HG03060 (cell line): ENCODE measurements around the gene APP.

Experiments
- ATAC-seq: cut with Tn5 transposase; IDR thresholded peaks from one replicate; pipeline ENCODE4 v1.9.1; 2021; ENCODE audit warnings: low read depth, moderate number of reproducible peaks; ENCODE audit not compliant: unreplicated experiment

Gene APP

GRCh38 chr21:25995278-25995677, 175.3 kb downstream of the APP start:
- no peak for ATAC-seq

- ATAC-seq, result no peak
These were observed 175.8 kb downstream of the APP start for GRCh38 chr21:25994758-25995163.

GRCh38 chr21:25988738-25989137, 181.8 kb downstream of the APP start:
- ATAC-seq, result no peak

GRCh38 chr21:25987531-25987930, 183.0 kb downstream of the APP start:
- no peak for ATAC-seq

- no peak for ATAC-seq
These were observed 183.6 kb downstream of the APP start for GRCh38 chr21:25986928-25987327.

GRCh38 chr21:25985990-25986389, 184.6 kb downstream of the APP start:
- ATAC-seq, result no peak

- ATAC-seq, result no peak
These were observed 186.0 kb downstream of the APP start for GRCh38 chr21:25984538-25984937.

- no peak for ATAC-seq
These were observed 186.8 kb downstream of the APP start for GRCh38 chr21:25983745-25984144.

- ATAC-seq, result no peak
These were observed 189.9 kb downstream of the APP start for GRCh38 chr21:25980710-25981109.

- no peak for ATAC-seq
These were observed 190.5 kb downstream of the APP start for GRCh38 chr21:25979845-25980616.

GRCh38 chr21:25977068-25977611, 193.4 kb downstream of the APP start:
- no peak for ATAC-seq

- ATAC-seq, result no peak
These were observed 195.6 kb downstream of the APP start for GRCh38 chr21:25974964-25975363.

GRCh38 chr21:25970254-25970930, 200.2 kb downstream of the APP start:
- no peak for ATAC-seq

GRCh38 chr21:25967901-25968438, 202.6 kb downstream of the APP start:
- ATAC-seq, result no peak

GRCh38 chr21:25967181-25967900, 203.2 kb downstream of the APP start:
- ATAC-seq, result peak; percentile 98

GRCh38 chr21:25965951-25966707, 204.4 kb downstream of the APP start:
- no peak for ATAC-seq

GRCh38 chr21:25964926-25965325, 205.6 kb downstream of the APP start:
- ATAC-seq, result no peak

- ATAC-seq, result no peak
These were observed 206.6 kb downstream of the APP start for GRCh38 chr21:25964015-25964414.

- no peak for ATAC-seq
These were observed 207.4 kb downstream of the APP start for GRCh38 chr21:25963181-25963580.

- no peak for ATAC-seq
These were observed 209.5 kb downstream of the APP start for GRCh38 chr21:25961042-25961441.
